Skeletal muscle satellite cell (primary cell): ENCODE measurements around the gene RENBP.

Experiments used
- H3K27me3 ChIP-seq: 2 replicates; pipeline ENCODE4 v1.7.0; 2013; ENCODE audit warnings: low read length; ENCODE audit not compliant: control insufficient read depth, insufficient read depth
- H3K36me3 ChIP-seq: 2 replicates; pipeline ENCODE4 v1.7.0; 2013; ENCODE audit warnings: mild to moderate bottlenecking, control low read depth, low read length; ENCODE audit not compliant: insufficient read depth
- H3K4me1 ChIP-seq: 2 replicates; pipeline ENCODE4 v1.7.0; 2013; ENCODE audit warnings: low read length; ENCODE audit not compliant: control insufficient read depth, insufficient read depth
- H3K4me2 ChIP-seq: 2 replicates; pipeline ENCODE4 v1.7.0; 2013; ENCODE audit warnings: mild to moderate bottlenecking, low read length
- H3K4me3 ChIP-seq: 2 replicates; pipeline ENCODE4 v1.7.0; 2013; ENCODE audit warnings: low read length
- H3K9ac ChIP-seq: 2 replicates; pipeline ENCODE4 v1.7.0; 2013; ENCODE audit warnings: mild to moderate bottlenecking, low read depth, low read length, moderate library complexity
- H3K9me3 ChIP-seq: replicated peaks from 2 replicates; pipeline ENCODE4 v1.7.0; 2013; ENCODE audit warnings: mild to moderate bottlenecking, control low read depth, low read length

The RENBP gene

GRCh38 chrX:153907456-153907855 is 37.0 kb downstream of the RENBP start:
- H3K27me3 ChIP-seq = peaks cover 9% of the 10 kb centered on the region
- no peak overlapping the region for H3K9ac ChIP-seq
- H3K4me1 ChIP-seq = peaks cover 3% of the 10 kb centered on the region
- H3K4me2 ChIP-seq = no peak overlapping the region
- no peaks in the 10 kb centered on the region for H3K9me3 ChIP-seq
- H3K36me3 ChIP-seq = no peaks in the 10 kb centered on the region
- no peak overlapping the region for H3K4me3 ChIP-seq

GRCh38 chrX:153906126-153906917 is 38.1 kb downstream of the RENBP start:
- H3K4me3 ChIP-seq = no peak overlapping the region
- H3K9ac ChIP-seq = no peak overlapping the region
- H3K4me2 ChIP-seq = no peak overlapping the region
- H3K9me3 ChIP-seq = no peaks in the 10 kb centered on the region
- peaks cover 14% of the 10 kb centered on the region for H3K4me1 ChIP-seq
- H3K27me3 ChIP-seq = peaks cover 9% of the 10 kb centered on the region
- H3K36me3 ChIP-seq = no peaks in the 10 kb centered on the region

- H3K4me3 ChIP-seq = no peak overlapping the region
- no peaks in the 10 kb centered on the region for H3K9me3 ChIP-seq
- no peaks in the 10 kb centered on the region for H3K36me3 ChIP-seq
- peaks cover 9% of the 10 kb centered on the region for H3K27me3 ChIP-seq
- H3K4me1 ChIP-seq = peaks cover 19% of the 10 kb centered on the region
- H3K9ac ChIP-seq = no peak overlapping the region
- H3K4me2 ChIP-seq = no peak overlapping the region
Measured at GRCh38 chrX:153905481-153906095, 38.9 kb downstream of the RENBP start.

GRCh38 chrX:153903991-153904957 is 40.2 kb downstream of the RENBP start, which contains the start of gene AVPR2:
TSS of gene AVPR2 (plus strand) at chrX:153904673. CDS start at chrX:153905146, 473 bp downstream.
- Histone ChIP-seq H3K4me1 (peaks cover 21% of the 10 kb centered on the region), H3K9ac (no peak within 1 kb of the TSS), H3K27me3 (peaks cover 9% of the 10 kb centered on the region), H3K4me3 (no peak within 1 kb of the TSS), H3K36me3 (no peaks in the 10 kb centered on the region), H3K9me3 (no peaks in the 10 kb centered on the region), H3K4me2 (no peak within 1 kb of the TSS)

GRCh38 chrX:153903238-153903980 is 41.0 kb downstream of the RENBP start:
- Histone ChIP-seq H3K4me2 (no peak overlapping the region), H3K4me3 (no peak overlapping the region), H3K9ac (no peak overlapping the region), H3K9me3 (no peaks in the 10 kb centered on the region), H3K36me3 (no peaks in the 10 kb centered on the region), H3K27me3 (peaks cover 7% of the 10 kb centered on the region), H3K4me1 (peaks cover 21% of the 10 kb centered on the region)

GRCh38 chrX:153902385-153902784 is 42.1 kb downstream of the RENBP start:
- Histone ChIP-seq H3K4me1 (peaks cover 21% of the 10 kb centered on the region), H3K27me3 (peaks cover 13% of the 10 kb centered on the region), H3K9ac (no peak overlapping the region)

GRCh38 chrX:153901753-153902140 is 42.7 kb downstream of the RENBP start:
- no peaks in the 10 kb centered on the region for H3K36me3 ChIP-seq
- H3K9me3 ChIP-seq = no peaks in the 10 kb centered on the region
- no peak overlapping the region for H3K9ac ChIP-seq
- H3K4me1 ChIP-seq = peaks cover 21% of the 10 kb centered on the region
- H3K4me3 ChIP-seq = no peak overlapping the region
- H3K27me3 ChIP-seq = peaks cover 11% of the 10 kb centered on the region
- H3K4me2 ChIP-seq = no peak overlapping the region

More at GRCh38 chrX:153902385-153902784, 42.1 kb downstream of the RENBP start:
- Histone ChIP-seq H3K4me3 (no peak overlapping the region), H3K9me3 (no peaks in the 10 kb centered on the region), H3K4me2 (no peak overlapping the region), H3K36me3 (no peaks in the 10 kb centered on the region)

- Histone ChIP-seq H3K9ac (no peak overlapping the region), H3K4me1 (peaks cover 21% of the 10 kb centered on the region)
Measured at GRCh38 chrX:153900831-153901752, 43.4 kb downstream of the RENBP start.

GRCh38 chrX:153897899-153898298 is 46.5 kb downstream of the RENBP start:
- Histone ChIP-seq H3K9ac (no peak overlapping the region), H3K4me3 (no peak overlapping the region), H3K9me3 (no peaks in the 10 kb centered on the region), H3K4me1 (peaks cover 21% of the 10 kb centered on the region), H3K4me2 (no peak overlapping the region), H3K36me3 (no peaks in the 10 kb centered on the region), H3K27me3 (peaks cover 11% of the 10 kb centered on the region)

More at GRCh38 chrX:153900831-153901752, 43.4 kb downstream of the RENBP start:
- H3K4me3 ChIP-seq = no peak overlapping the region
- peak overlapping the region; percentile 59 for H3K4me2 ChIP-seq
- H3K27me3 ChIP-seq = peaks cover 5% of the 10 kb centered on the region
- H3K9me3 ChIP-seq = no peaks in the 10 kb centered on the region
- no peaks in the 10 kb centered on the region for H3K36me3 ChIP-seq

- Histone ChIP-seq H3K27me3 (peaks cover 45% of the 10 kb centered on the region), H3K9ac (no peak overlapping the region), H3K4me2 (no peak overlapping the region), H3K36me3 (no peaks in the 10 kb centered on the region), H3K4me3 (no peak overlapping the region), H3K4me1 (no peaks in the 10 kb centered on the region), H3K9me3 (no peaks in the 10 kb centered on the region)
Measured at GRCh38 chrX:153889123-153889522, 55.3 kb downstream of the RENBP start.
